CD14-positive monocyte (primary cell): ENCODE data around the gene MC5R. TPM values are rescaled to one million over a fixed set of nuclear protein-coding genes. Genes with fewer than 3 reads are reported as not detected.

ENCODE experiments used
- DNase-seq, 3 donors: peaks; one replicate each; pipeline ENCODE4 v3.0.0-alpha.2; 2011 to 2022
- H2AFZ ChIP-seq: 2 replicates; pipeline ENCODE4 v1.6.0; 2012; ENCODE audit warnings: mild to moderate bottlenecking, low read depth, low read length, inconsistent platforms; ENCODE audit not compliant: insufficient read depth, poor library complexity, severe bottlenecking
- H3K27ac ChIP-seq, 2 donors: 1 replicate in 1 of 2; 2 replicates in 1 of 2; pipeline ENCODE4 v1.5.1; 2012 to 2013; ENCODE audit warnings: low read length in 2 of 2, control low read depth in 1 of 2, inconsistent platforms in 1 of 2, low read depth in 1 of 2, mild to moderate bottlenecking in 1 of 2
- H3K27me3 ChIP-seq, 2 donors: one replicate each; pipeline versions ENCODE4 v1.6.0 to v1.6.1; 2011 to 2013; ENCODE audit warnings: low read length in 2 of 2; ENCODE audit not compliant: control insufficient read depth in 2 of 2, insufficient read depth in 2 of 2
- H3K36me3 ChIP-seq, 2 donors: replicated peaks in 1 of 2; 1 replicate in 1 of 2; 2 replicates in 1 of 2; pipeline versions ENCODE4 v1.5.1 to v1.6.1; 2012 to 2013; ENCODE audit warnings: low read length in 2 of 2, control low read depth in 1 of 2, inconsistent platforms in 1 of 2, mild to moderate bottlenecking in 1 of 2; ENCODE audit not compliant: insufficient read depth in 2 of 2, control insufficient read depth in 1 of 2
- H3K4me1 ChIP-seq, 2 donors: 1 replicate in 1 of 2; 2 replicates in 1 of 2; pipeline versions ENCODE4 v1.5.1 to v1.6.1; 2012 to 2013; ENCODE audit warnings: low read length in 2 of 2, control low read depth in 1 of 2, inconsistent platforms in 1 of 2, mild to moderate bottlenecking in 1 of 2, moderate library complexity in 1 of 2; ENCODE audit not compliant: insufficient read depth in 2 of 2, control insufficient read depth in 1 of 2
- H3K4me2 ChIP-seq: replicated peaks from 2 replicates; pipeline ENCODE3; 2012; ENCODE audit warnings: low read length, moderate library complexity, mild to moderate bottlenecking; ENCODE audit not compliant: poor library complexity, severe bottlenecking; ENCODE audit errors: extremely low read depth
- H3K4me3 ChIP-seq, 3 experiments: fragments of 200-600 bp in 1 of 3; sonication (generic) in 1 of 3; replicated peaks in 1 of 3; 1 replicate in 2 of 3; 2 replicates in 1 of 3; pipeline ENCODE4 v1.5.1; 2011 to 2013; ENCODE audit warnings: low read length in 3 of 3, mild to moderate bottlenecking in 3 of 3, control low read depth in 2 of 3, low read depth in 2 of 3, inconsistent platforms in 1 of 3, moderate library complexity in 1 of 3
- H3K79me2 ChIP-seq: 2 replicates; pipeline ENCODE4 v1.6.0; 2012; ENCODE audit warnings: mild to moderate bottlenecking, control low read depth, inconsistent platforms, low read length, moderate library complexity; ENCODE audit not compliant: insufficient read depth
- H3K9ac ChIP-seq: 2 replicates; pipeline ENCODE4 v1.6.0; 2017; ENCODE audit warnings: low read length, mild to moderate bottlenecking; ENCODE audit not compliant: insufficient read depth, poor library complexity, severe bottlenecking
- H3K9me3 ChIP-seq, 2 donors: replicated peaks in 1 of 2; 1 replicate in 1 of 2; 2 replicates in 1 of 2; pipeline versions ENCODE4 v1.5.1 to v1.6.1; 2012 to 2013; ENCODE audit warnings: low read length in 2 of 2, control low read depth in 1 of 2; ENCODE audit not compliant: control insufficient read depth in 1 of 2, insufficient read depth in 1 of 2
- H4K20me1 ChIP-seq: 2 replicates; pipeline ENCODE4 v1.6.0; 2012; ENCODE audit warnings: mild to moderate bottlenecking, low read length, control low read depth, moderate library complexity; ENCODE audit not compliant: insufficient read depth
- H3K27ac Mint-ChIP-seq, 7 donors: one replicate each; pipeline ENCODE4 v1.8.0; 2020; ENCODE audit warnings: mild to moderate bottlenecking in 7 of 7, mixed read lengths in 7 of 7, moderate library complexity in 6 of 7, inconsistent platforms in 2 of 7
- H3K27me3 Mint-ChIP-seq, 3 donors: one replicate each; pipeline ENCODE4 v1.8.0; 2021 to 2022; ENCODE audit warnings: low read depth in 3 of 3, mild to moderate bottlenecking in 3 of 3, mixed read lengths in 3 of 3, moderate library complexity in 3 of 3, inconsistent platforms in 1 of 3
- H3K36me3 Mint-ChIP-seq, 2 donors: one replicate each; pipeline ENCODE4 v1.8.0; 2020; ENCODE audit warnings: mixed read lengths in 2 of 2, inconsistent platforms in 1 of 2, mild to moderate bottlenecking in 1 of 2
- H3K4me1 Mint-ChIP-seq: one replicate; pipeline ENCODE4 v1.8.0; 2020; ENCODE audit warnings: mild to moderate bottlenecking, mixed read lengths
- H3K4me3 Mint-ChIP-seq, 2 donors: one replicate each; pipeline ENCODE4 v1.8.0; 2020; ENCODE audit warnings: mild to moderate bottlenecking in 2 of 2, mixed read lengths in 2 of 2, moderate library complexity in 1 of 2
- H3K9me3 Mint-ChIP-seq, 7 donors: one replicate each; pipeline ENCODE4 v1.8.0; 2020 to 2022; ENCODE audit warnings: mixed read lengths in 7 of 7, mild to moderate bottlenecking in 6 of 7, moderate library complexity in 6 of 7, inconsistent platforms in 2 of 7
- CTCF ChIP-seq: fragments of 200-600 bp; IDR thresholded peaks from one replicate; pipeline ENCODE4 v1.8.0; 2022; ENCODE audit warnings: antibody characterized with exemption, mild to moderate bottlenecking
- WGBS: methylation state at CpG from one replicate; pipeline ENCODE4 v1.1.5; 2013; ENCODE audit warnings: missing lambda C conversion rate; ENCODE audit not compliant: insufficient coverage; 5-methylcytosine and 5-hydroxymethylcytosine counted together
- intact Hi-C, 2 donors: fragments of 100-400 bp; cut with micrococcal nuclease; formaldehyde crosslinking; loops; one replicate each; pipeline versions ENCODE4 v1.15.0 to v1.15.1; 2023
- polyA plus RNA-seq, 3 donors: library from polyadenylated mRNA; depleted of rRNA in 1 of 3; unstranded in 2 of 3; stranded (reverse) in 1 of 3; fragments of 300-500 nt in 2 of 3; fragments of >200 nt in 1 of 3; fragmentation: Illumina TruSeq in 2 of 3; gene quantifications; 1 replicate in 2 of 3; 2 replicates in 1 of 3; pipeline ENCODE4 v1.2.3, GENCODE V29; 2012 to 2021

MC5R gene
- polyA plus RNA-seq, 3 donors, result 0.12 to 0.13 TPM; not detected in 1

GRCh38 chr18:13826209-13826608, 2.3 kb downstream of the MC5R start:
- TF ChIP-seq CTCF, result no peak
- no peak overlapping the region for H3K9ac ChIP-seq
- H3K27me3 ChIP-seq, result peaks cover 0 to 14% of the 10 kb centered on the region in 2 donors
- peaks cover 0 to 3% (median 0%) of the 10 kb centered on the region in 7 donors for H3K9me3 Mint-ChIP-seq
- H3K4me1 ChIP-seq, result peaks cover 0 to 6% of the 10 kb centered on the region in 2 donors
- no peak overlapping the region for H3K27ac Mint-ChIP-seq
- no peaks in the 10 kb centered on the region for H4K20me1 ChIP-seq
- WGBS, result 98% methylated on average over 26 of the region's 26 CpGs
- intact Hi-C loops, result loop anchor here in 1 of 2 donors (10.0 kb wide), 1 partner anchor 259 kb away; no protein-coding TSS in a partner anchor
- H3K9me3 ChIP-seq, result peaks cover 0 to 5% of the 10 kb centered on the region in 2 donors
- H2AFZ ChIP-seq, result no peak overlapping the region
- no peak overlapping the region for H3K4me3 Mint-ChIP-seq
- no peak overlapping the region for H3K27ac ChIP-seq
- no peaks in the 10 kb centered on the region for H3K36me3 ChIP-seq
- H3K4me2 ChIP-seq, result no peak overlapping the region
- peaks cover 21 to 28% (median 26%) of the 10 kb centered on the region in 3 donors for H3K27me3 Mint-ChIP-seq
- H3K4me1 Mint-ChIP-seq, result peaks cover 5% of the 10 kb centered on the region
- H3K79me2 ChIP-seq, result no peaks in the 10 kb centered on the region
- no peak for DNase-seq
- no peaks in the 10 kb centered on the region for H3K36me3 Mint-ChIP-seq
- H3K4me3 ChIP-seq, result no peak overlapping the region

GRCh38 chr18:13831864-13832508, 8.0 kb downstream of the MC5R start:
- no peaks in the 10 kb centered on the region for H3K4me1 ChIP-seq
- TF ChIP-seq CTCF, result no peak
- Mint-ChIP-seq H3K9me3 (peaks cover 0 to 9% (median 2%) of the 10 kb centered on the region in 7 donors), H3K4me3 (no peak overlapping the region), H3K27ac (no peak overlapping the region), H3K4me1 (peaks cover 2% of the 10 kb centered on the region), H3K36me3 (no peaks in the 10 kb centered on the region), H3K27me3 (peaks cover 5 to 10% (median 10%) of the 10 kb centered on the region in 3 donors)
- 80% methylated on average over 9 of the region's 11 CpGs for WGBS
- no peak overlapping the region for H3K27ac ChIP-seq
- no peak overlapping the region for H3K4me2 ChIP-seq
- H3K36me3 ChIP-seq, result no peaks in the 10 kb centered on the region
- no peaks in the 10 kb centered on the region for H3K27me3 ChIP-seq
- no peaks in the 10 kb centered on the region for H4K20me1 ChIP-seq
- H3K79me2 ChIP-seq, result no peaks in the 10 kb centered on the region
- intact Hi-C loops, result no loop called here
- DNase-seq, result no peak
- no peaks in the 10 kb centered on the region for H3K9me3 ChIP-seq
- no peak overlapping the region for H3K9ac ChIP-seq
- no peak overlapping the region for H2AFZ ChIP-seq
- H3K4me3 ChIP-seq, result no peak overlapping the region
